SK-N-SH treated with all-trans-retinoic acid at 6 μM for 48 hours (cell line): ENCODE measurements around the gene CD6.

ENCODE experiments used
- ATAC-seq: fragments of 200-7000 bp; cut with Tn5 transposase; 3 replicates; pipeline ENCODE4 v1.9.1; 2020; ENCODE audit warnings: mild to moderate bottlenecking, moderate library complexity
- ARNTL ChIP-seq: fragments of 450-650 bp; formaldehyde crosslinking; IDR thresholded peaks from 2 replicates; pipeline ENCODE4 v1.5.0; 2020; ENCODE audit warnings: low read depth, mild to moderate bottlenecking, moderate library complexity, borderline replicate concordance
- BACH2 ChIP-seq: fragments of 250-450 bp; sonication (Bioruptor Pico); IDR thresholded peaks from 2 replicates; pipeline ENCODE4 v1.9.0; 2021; ENCODE audit warnings: mild to moderate bottlenecking, borderline replicate concordance
- CREB5 ChIP-seq: fragments of 250-450 bp; sonication (Bioruptor Pico); IDR thresholded peaks from 2 replicates; pipeline ENCODE4 v1.5.1; 2020; ENCODE audit warnings: low read depth, mild to moderate bottlenecking, moderate library complexity
- CSDC2 ChIP-seq: fragments of 250-450 bp; sonication (Bioruptor Pico); IDR thresholded peaks from 2 replicates; pipeline ENCODE4 v1.5.0; 2020; ENCODE audit warnings: mild to moderate bottlenecking, moderate library complexity
- CSRNP3 ChIP-seq: fragments of 250-450 bp; sonication (Bioruptor Pico); IDR thresholded peaks from 2 replicates; pipeline ENCODE4 v1.5.1; 2021; ENCODE audit warnings: mild to moderate bottlenecking, moderate library complexity
- ESRRG ChIP-seq: fragments of 250-450 bp; sonication (Bioruptor Pico); IDR thresholded peaks from 2 replicates; pipeline ENCODE4 v1.6.1; 2021; ENCODE audit warnings: mild to moderate bottlenecking
- GLIS3 ChIP-seq: fragments of 250-450 bp; sonication (Bioruptor Pico); IDR thresholded peaks from 2 replicates; pipeline ENCODE4 v1.5.0; 2020; ENCODE audit warnings: mild to moderate bottlenecking, moderate library complexity
- ISL1 ChIP-seq: fragments of 250-450 bp; sonication (Bioruptor Pico); IDR thresholded peaks from 2 replicates; pipeline ENCODE4 v2.1.2; 2022; ENCODE audit warnings: mild to moderate bottlenecking, moderate library complexity
- OSR1 ChIP-seq: fragments of 250-450 bp; sonication (Bioruptor Pico); IDR thresholded peaks from 2 replicates; pipeline ENCODE4 v1.8.0; 2022; ENCODE audit warnings: moderate library complexity, mild to moderate bottlenecking, inconsistent platforms
- PATZ1 ChIP-seq: fragments of 250-450 bp; sonication (Bioruptor Pico); IDR thresholded peaks from 2 replicates; pipeline ENCODE4 v1.8.0; 2020; ENCODE audit warnings: mild to moderate bottlenecking, moderate library complexity, borderline replicate concordance
- POU6F1 ChIP-seq: fragments of 250-450 bp; sonication (Bioruptor Pico); IDR thresholded peaks from 2 replicates; pipeline ENCODE4 v1.8.0; 2021; ENCODE audit warnings: low read depth, mild to moderate bottlenecking, moderate library complexity, borderline replicate concordance
- PPARA ChIP-seq: fragments of 250-450 bp; sonication (Bioruptor Pico); IDR thresholded peaks from 2 replicates; pipeline ENCODE4 v1.5.0; 2020; ENCODE audit warnings: mild to moderate bottlenecking, borderline replicate concordance
- SNAI2 ChIP-seq: fragments of 250-450 bp; sonication (Bioruptor Pico); IDR thresholded peaks from 2 replicates; pipeline ENCODE4 v1.5.0; 2020; ENCODE audit warnings: mild to moderate bottlenecking, moderate library complexity
- TCF4 ChIP-seq: fragments of 250-450 bp; sonication (Bioruptor Pico); IDR thresholded peaks from 2 replicates; pipeline ENCODE4 v1.8.0; 2021; ENCODE audit warnings: mild to moderate bottlenecking, moderate library complexity, borderline replicate concordance
- ZC3H10 ChIP-seq: fragments of 250-450 bp; sonication (Bioruptor Pico); IDR thresholded peaks from 2 replicates; pipeline ENCODE4 v1.5.1; 2021; ENCODE audit warnings: mild to moderate bottlenecking, moderate library complexity
- ZFP3 ChIP-seq: fragments of 250-450 bp; sonication (Bioruptor Pico); IDR thresholded peaks from 2 replicates; pipeline ENCODE4 v1.5.0; 2020; ENCODE audit warnings: mild to moderate bottlenecking, moderate library complexity
- ZFP30 ChIP-seq: fragments of 450-650 bp; formaldehyde crosslinking; IDR thresholded peaks from 2 replicates; pipeline ENCODE4 v1.5.0; 2022; ENCODE audit warnings: mild to moderate bottlenecking, moderate library complexity
- ZNF565 ChIP-seq: fragments of 450-650 bp; formaldehyde crosslinking; conservative IDR thresholded peaks from 2 replicates; pipeline ENCODE4 v1.5.0; 2020; ENCODE audit warnings: low read depth, mild to moderate bottlenecking, moderate library complexity
- ZNF70 ChIP-seq: fragments of 450-650 bp; formaldehyde crosslinking; IDR thresholded peaks from 2 replicates; pipeline ENCODE4 v1.5.0; 2020; ENCODE audit warnings: mild to moderate bottlenecking, moderate library complexity
- ZNF8 ChIP-seq: fragments of 450-650 bp; formaldehyde crosslinking; IDR thresholded peaks from 2 replicates; pipeline ENCODE4 v1.5.0; 2020; ENCODE audit warnings: mild to moderate bottlenecking, moderate library complexity

The CD6 gene

GRCh38 chr11:61045271-61045670 is 73.8 kb downstream of the CD6 start:
- no peak for ATAC-seq
- TF ChIP-seq ZFP3: no peak
- TF ChIP-seq POU6F1 (CRISPR knock-in tag): no peak
- TF ChIP-seq SNAI2 (CRISPR knock-in tag): no peak
- no peak for TF ChIP-seq ZNF8 (CRISPR knock-in tag)
- no peak for TF ChIP-seq OSR1
- TF ChIP-seq TCF4 (CRISPR knock-in tag): no peak
- no peak for TF ChIP-seq PATZ1
- TF ChIP-seq ARNTL (CRISPR knock-in tag): no peak

GRCh38 chr11:61046833-61047232 is 75.4 kb downstream of the CD6 start:
- no peak for ATAC-seq
- TF ChIP-seq ZNF70 (CRISPR knock-in tag): no peak

GRCh38 chr11:61048368-61049062 is 77.0 kb downstream of the CD6 start:
- no peak for ATAC-seq
- TF ChIP-seq GLIS3 (CRISPR knock-in tag) (no peak), PATZ1 (no peak), ZFP30 (CRISPR knock-in tag) (no peak), ZC3H10 (CRISPR knock-in tag) (no peak), ARNTL (CRISPR knock-in tag) (no peak), OSR1 (no peak), BACH2 (no peak), POU6F1 (CRISPR knock-in tag) (no peak), CSDC2 (no peak), ESRRG (CRISPR knock-in tag) (no peak), CSRNP3 (CRISPR knock-in tag) (no peak)
- TF ChIP-seq, all 23 proteins: peak for 0

- TF ChIP-seq ARNTL (CRISPR knock-in tag) (no peak), ZC3H10 (CRISPR knock-in tag) (no peak), ZFP3 (no peak)
- ATAC-seq: no peak
These were observed 77.5 kb downstream of the CD6 start for GRCh38 chr11:61049063-61049377.

GRCh38 chr11:61049859-61050258 is 78.4 kb downstream of the CD6 start:
- TF ChIP-seq ISL1 (CRISPR knock-in tag): no peak
- TF ChIP-seq PPARA (CRISPR knock-in tag): no peak
- TF ChIP-seq ZNF8 (CRISPR knock-in tag): no peak
- TF ChIP-seq CREB5: no peak
- no peak for TF ChIP-seq POU6F1 (CRISPR knock-in tag)
- no peak for TF ChIP-seq OSR1
- TF ChIP-seq ZFP30 (CRISPR knock-in tag): no peak
- no peak for TF ChIP-seq ESRRG (CRISPR knock-in tag)
- TF ChIP-seq ZC3H10 (CRISPR knock-in tag): no peak
- no peak for TF ChIP-seq ZNF565
- no peak for TF ChIP-seq ZNF70 (CRISPR knock-in tag)
- no peak for TF ChIP-seq TCF4 (CRISPR knock-in tag)
- no peak for TF ChIP-seq ARNTL (CRISPR knock-in tag)
- no peak for TF ChIP-seq ZFP3

More at GRCh38 chr11:61049859-61050258, 78.4 kb downstream of the CD6 start:
- ATAC-seq: no peak
